ENCODE results near the gene ZNF625.
"Not testable (repeated sequence)": the region's sequence is repeated elsewhere in the genome, so short reads cannot be mapped to it uniquely, and the experiment has no call there.

Gene ZNF625

DNA sequence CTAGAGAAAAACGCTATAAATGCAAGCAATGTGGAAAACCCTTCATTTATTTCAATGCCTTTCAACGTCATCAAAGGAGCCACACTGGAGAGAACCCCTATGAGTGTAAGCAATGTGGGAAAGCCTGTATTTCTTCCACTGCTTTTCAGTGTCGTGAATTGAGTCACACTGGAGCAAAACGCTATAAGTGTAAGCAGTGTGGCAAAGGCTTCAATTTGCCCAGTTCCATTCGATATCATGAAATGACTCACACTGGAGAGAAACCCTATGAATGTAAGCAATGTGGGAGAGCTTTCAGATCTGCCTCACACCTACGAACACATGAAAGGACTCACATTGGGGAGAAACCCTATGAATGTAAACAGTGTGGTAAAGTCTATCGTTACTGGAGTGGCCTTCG lies 43.8 kb downstream of the ZNF625 start:
- in situ Hi-C loops (cut with MboI; ENCODE audit: low sequenced_read_pairs, unreplicated experiment), result no loop called here
- no peak for TF ChIP-seq CTCF (IDR thresholded peaks at IDR 0.05; ENCODE audit: borderline replicate concordance, control extremely low read depth, extremely low read depth, insufficient read depth, missing control alignments)
- no peak for DNase-seq (ENCODE audit: low spot score)

DNA sequence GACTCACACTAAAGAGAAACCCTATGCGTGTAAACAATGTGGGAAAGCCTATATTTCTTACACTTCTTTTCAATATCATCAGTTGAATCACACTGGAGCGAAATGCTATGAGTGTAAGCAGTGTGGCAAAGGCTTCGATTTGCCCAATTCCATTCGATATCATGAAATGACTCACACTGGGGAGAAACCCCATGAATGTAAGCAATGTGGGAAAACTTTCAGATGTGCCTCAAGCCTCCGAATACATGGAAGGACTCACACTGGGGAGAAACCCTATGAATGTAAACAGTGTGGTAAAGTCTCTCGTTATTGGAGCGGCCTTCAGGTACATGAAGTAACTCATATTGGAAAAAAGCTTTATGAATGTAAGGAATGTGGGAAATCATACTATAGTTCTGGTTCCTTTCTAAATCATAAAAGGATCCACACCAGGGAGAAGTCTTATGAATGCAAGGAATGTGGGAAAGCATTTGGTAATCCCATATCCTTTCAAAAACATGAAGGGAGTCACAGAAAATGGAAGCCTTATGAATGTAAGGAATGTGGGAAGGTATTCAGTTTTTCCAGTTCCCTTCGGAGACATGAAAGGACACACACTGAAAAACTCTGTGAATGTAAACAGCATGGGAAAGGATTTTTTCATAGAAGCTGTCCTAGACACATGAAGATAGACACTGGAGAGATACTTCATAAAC lies 44.4 kb downstream of the ZNF625 start:
- in situ Hi-C loops (cut with MboI; ENCODE audit: low sequenced_read_pairs, unreplicated experiment), result no loop called here
- DNase-seq (ENCODE audit: low spot score), result no peak
- no peak for TF ChIP-seq CTCF (IDR thresholded peaks at IDR 0.05; ENCODE audit: borderline replicate concordance, control extremely low read depth, extremely low read depth, insufficient read depth, missing control alignments)

DNA sequence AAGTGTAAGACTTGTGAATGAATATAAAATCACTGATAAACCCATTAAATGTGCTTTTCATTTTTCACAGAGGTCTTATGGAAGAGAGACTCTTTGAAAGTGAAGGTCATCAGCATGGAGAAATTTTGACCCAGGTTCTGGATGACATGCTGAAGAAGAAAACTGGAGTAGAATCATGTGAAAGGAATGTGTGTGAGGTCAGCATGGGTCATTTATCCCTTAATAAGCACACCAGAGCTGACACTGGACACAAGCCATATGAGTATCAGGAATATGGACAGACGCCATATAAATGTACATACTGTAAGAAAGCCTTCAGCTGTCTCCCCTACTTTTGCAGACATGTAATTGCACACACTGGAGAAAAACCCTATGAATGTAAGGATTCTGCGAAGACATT lies 45.4 kb downstream of the ZNF625 start:
- no peak for TF ChIP-seq CTCF (IDR thresholded peaks at IDR 0.05; ENCODE audit: borderline replicate concordance, control extremely low read depth, extremely low read depth, insufficient read depth, missing control alignments)
- no peak for DNase-seq (ENCODE audit: low spot score)
- in situ Hi-C loops (cut with MboI; ENCODE audit: low sequenced_read_pairs, unreplicated experiment), result no loop called here

DNA sequence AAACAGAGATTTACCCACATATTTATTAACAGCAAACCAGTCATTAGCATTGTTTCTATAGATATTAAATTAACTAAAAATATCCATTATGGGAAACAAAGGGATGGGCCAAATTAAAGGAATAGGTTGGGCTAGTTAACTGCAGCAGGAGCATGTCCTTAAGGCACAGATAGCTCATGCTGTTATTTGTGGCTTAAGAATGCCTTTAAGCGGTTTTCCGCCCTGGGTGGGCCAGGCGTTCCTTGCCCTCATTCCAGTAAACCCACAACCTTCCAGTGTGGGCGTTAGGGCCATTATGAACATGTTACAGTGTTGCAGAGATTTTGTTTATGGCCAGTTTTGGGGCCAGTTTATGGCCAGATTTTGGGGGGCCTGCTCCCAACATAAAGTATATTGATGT lies 52.6 kb downstream of the ZNF625 start:
- DNase-seq (ENCODE audit: low spot score); in situ Hi-C loops (cut with MboI; ENCODE audit: low sequenced_read_pairs, unreplicated experiment): not testable (repeated sequence)

- in situ Hi-C loops (cut with MboI; ENCODE audit: low sequenced_read_pairs, unreplicated experiment), result no loop called here
- no peak for DNase-seq (ENCODE audit: low spot score)
- TF ChIP-seq CTCF (IDR thresholded peaks at IDR 0.05; ENCODE audit: borderline replicate concordance, control extremely low read depth, extremely low read depth, insufficient read depth, missing control alignments), result no peak
These were observed 58.5 kb downstream of the ZNF625 start for GRCh38 chr19:12098040-12098439.

DNA sequence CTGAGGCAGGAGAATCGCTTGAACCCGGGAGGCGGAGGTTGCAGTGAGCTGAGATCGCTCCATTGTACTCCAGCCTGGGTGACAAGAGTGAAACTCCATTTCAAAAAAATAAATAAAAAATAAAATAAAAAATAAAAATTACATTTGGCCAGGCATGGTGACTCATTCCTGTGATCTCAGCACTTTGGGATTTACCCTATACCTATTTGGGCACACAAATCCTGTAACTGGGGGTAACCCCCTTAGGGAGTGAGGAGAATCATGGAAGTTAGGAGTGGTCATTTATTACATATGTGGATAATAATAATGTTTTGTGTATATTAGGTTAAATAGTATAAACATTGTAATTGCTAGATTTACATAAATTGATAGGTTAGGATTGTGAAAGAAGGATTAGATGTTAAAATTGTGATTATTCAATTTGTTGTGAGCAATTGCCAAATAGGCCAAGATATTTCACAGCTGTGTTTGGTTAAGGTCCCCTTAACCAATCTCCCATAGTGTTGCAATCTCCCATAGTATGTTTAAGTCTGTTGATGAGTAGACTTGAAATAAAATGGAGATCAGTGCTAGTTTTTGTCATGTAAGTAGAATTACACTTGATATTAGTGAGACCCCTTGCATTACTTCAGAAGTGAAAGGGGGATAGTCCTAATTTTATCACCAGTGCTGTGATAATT lies 61.3 kb downstream of the ZNF625 start:
- no peak for DNase-seq (ENCODE audit: low spot score)
- no peak for TF ChIP-seq CTCF (IDR thresholded peaks at IDR 0.05; ENCODE audit: borderline replicate concordance, control extremely low read depth, extremely low read depth, insufficient read depth, missing control alignments)
- in situ Hi-C loops (cut with MboI; ENCODE audit: low sequenced_read_pairs, unreplicated experiment), result no loop called here

Data from GM13976 (cell line).